Erythroblast (primary cell): ENCODE measurements around the gene POLR3E.
"Not testable (repeated sequence)": the region's sequence is repeated elsewhere in the genome, so short reads cannot be mapped to it uniquely, and the experiment has no call there.

Source experiments
- DNase-seq, 2 experiments: peaks; one replicate each; lab custom pipeline; 2025; lab: John Stamatoyannopoulos, UW
- GATA1 ChIP-seq: IDR thresholded peaks from 2 replicates; pipeline ENCODE4 v1.6.1; 2011; ENCODE audit warnings: low read depth, mild to moderate bottlenecking, control low read depth, low read length, moderate library complexity
- POLR2A ChIP-seq: IDR thresholded peaks from 2 replicates; pipeline ENCODE4 v1.6.1; 2011; ENCODE audit warnings: mild to moderate bottlenecking, low read length

POLR3E gene

GRCh38 chr16:22360963-22361659, 63.9 kb downstream of the POLR3E start:
- DNase-seq, result peak; percentile 28 to 53

GRCh38 chr16:22364241-22364640, 67.0 kb downstream of the POLR3E start:
- TF ChIP-seq POLR2A (no peak), GATA1 (no peak)
- no peak for DNase-seq

More at GRCh38 chr16:22360963-22361659, 63.9 kb downstream of the POLR3E start:
- TF ChIP-seq GATA1 (no peak), POLR2A (no peak)

- DNase-seq, result no peak
Observed at GRCh38 chr16:22366371-22366770, 69.2 kb downstream of the POLR3E start.

GRCh38 chr16:22366889-22367288, 69.7 kb downstream of the POLR3E start:
- DNase-seq, result no peak
- TF ChIP-seq POLR2A, result no peak
- TF ChIP-seq GATA1, result no peak

More at GRCh38 chr16:22366371-22366770, 69.2 kb downstream of the POLR3E start:
- TF ChIP-seq POLR2A (no peak), GATA1 (no peak)

GRCh38 chr16:22368200-22368826, 71.1 kb downstream of the POLR3E start:
- not testable (repeated sequence) for DNase-seq

GRCh38 chr16:22369221-22369811, 72.1 kb downstream of the POLR3E start:
- DNase-seq, result peak; percentile 38 to 48
- no peak for TF ChIP-seq POLR2A

GRCh38 chr16:22370038-22370820, 73.0 kb downstream of the POLR3E start:
- TF ChIP-seq GATA1, result no peak
- no peak for TF ChIP-seq POLR2A
- DNase-seq, result peak in 1 of 2 experiments; percentile 32

- no peak for DNase-seq
- TF ChIP-seq GATA1 (no peak), POLR2A (no peak)
Observed at GRCh38 chr16:22372882-22373661, 75.9 kb downstream of the POLR3E start.

GRCh38 chr16:22373662-22374310, 76.6 kb downstream of the POLR3E start:
- no peak for TF ChIP-seq POLR2A
- peak; percentile 58 to 71 for DNase-seq

- TF ChIP-seq GATA1 (no peak), POLR2A (peak; percentile 83)
- DNase-seq, result peak; percentile 97 to 99
Observed at GRCh38 chr16:22374311-22375116, 77.3 kb downstream of the POLR3E start, which contains the start of gene CDR2. TSS of gene CDR2 (minus strand) at chr16:22374619. CDS start at chr16:22374309, 310 bp downstream.

- DNase-seq, result peak; percentile 26 to 46
- TF ChIP-seq POLR2A (no peak), GATA1 (no peak)
Observed at GRCh38 chr16:22375117-22375962, 78.1 kb downstream of the POLR3E start.
